CD4-positive, alpha-beta T cell treated with Interleukin-6 for 4 hours (primary cell): ENCODE results near the gene SCRN1.

Experiments
- DNase-seq: peaks from one replicate; pipeline ENCODE4 v3.0.0-alpha.2; 2020; ENCODE audit warnings: mixed read lengths

Gene SCRN1, protein sequence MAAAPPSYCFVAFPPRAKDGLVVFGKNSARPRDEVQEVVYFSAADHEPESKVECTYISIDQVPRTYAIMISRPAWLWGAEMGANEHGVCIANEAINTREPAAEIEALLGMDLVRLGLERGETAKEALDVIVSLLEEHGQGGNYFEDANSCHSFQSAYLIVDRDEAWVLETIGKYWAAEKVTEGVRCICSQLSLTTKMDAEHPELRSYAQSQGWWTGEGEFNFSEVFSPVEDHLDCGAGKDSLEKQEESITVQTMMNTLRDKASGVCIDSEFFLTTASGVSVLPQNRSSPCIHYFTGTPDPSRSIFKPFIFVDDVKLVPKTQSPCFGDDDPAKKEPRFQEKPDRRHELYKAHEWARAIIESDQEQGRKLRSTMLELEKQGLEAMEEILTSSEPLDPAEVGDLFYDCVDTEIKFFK

DNA sequence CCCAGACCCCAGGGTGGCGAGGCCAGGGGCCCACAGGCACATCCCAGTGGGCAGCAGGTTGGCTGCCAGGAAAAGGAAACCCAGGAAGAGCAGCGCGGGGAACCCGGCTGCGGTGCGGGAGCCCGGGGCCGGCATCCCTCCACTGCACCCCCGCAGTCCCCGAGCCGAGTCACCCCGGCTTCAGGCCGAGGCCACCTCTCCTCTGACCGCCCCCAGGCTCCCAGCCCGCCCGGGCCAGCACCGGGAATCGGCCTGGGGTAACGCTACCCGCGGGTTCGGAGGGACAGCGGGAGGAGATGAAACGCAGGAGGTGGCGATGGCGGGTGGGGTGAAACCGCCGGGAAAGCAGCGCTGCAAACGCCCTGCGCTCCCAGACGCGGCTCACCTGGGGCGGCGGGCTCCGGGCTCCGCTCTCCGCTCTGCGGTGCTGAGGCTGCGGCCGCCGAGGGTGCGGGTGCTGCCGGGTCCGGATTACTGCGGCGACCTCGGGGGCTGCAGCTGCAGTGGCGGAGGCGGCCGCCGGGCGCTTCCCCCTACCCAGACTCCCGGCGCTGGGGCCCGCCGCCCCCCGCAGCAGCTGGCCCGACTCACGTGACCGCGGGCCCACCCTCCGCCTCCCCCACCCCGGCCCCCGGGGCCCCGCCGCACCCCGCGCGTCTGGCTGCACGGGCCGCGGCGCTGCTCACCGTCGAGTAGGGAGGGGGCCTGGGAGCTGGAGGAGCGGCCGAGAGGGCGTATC, at the start of gene SCRN1:
Gene SCRN1, minus strand, starts transcription at position 545 of the 739 bp plus-strand sequence. CDS start 20,734 bp downstream, outside the sequence.
- DNase-seq, result peak; percentile 20

DNA sequence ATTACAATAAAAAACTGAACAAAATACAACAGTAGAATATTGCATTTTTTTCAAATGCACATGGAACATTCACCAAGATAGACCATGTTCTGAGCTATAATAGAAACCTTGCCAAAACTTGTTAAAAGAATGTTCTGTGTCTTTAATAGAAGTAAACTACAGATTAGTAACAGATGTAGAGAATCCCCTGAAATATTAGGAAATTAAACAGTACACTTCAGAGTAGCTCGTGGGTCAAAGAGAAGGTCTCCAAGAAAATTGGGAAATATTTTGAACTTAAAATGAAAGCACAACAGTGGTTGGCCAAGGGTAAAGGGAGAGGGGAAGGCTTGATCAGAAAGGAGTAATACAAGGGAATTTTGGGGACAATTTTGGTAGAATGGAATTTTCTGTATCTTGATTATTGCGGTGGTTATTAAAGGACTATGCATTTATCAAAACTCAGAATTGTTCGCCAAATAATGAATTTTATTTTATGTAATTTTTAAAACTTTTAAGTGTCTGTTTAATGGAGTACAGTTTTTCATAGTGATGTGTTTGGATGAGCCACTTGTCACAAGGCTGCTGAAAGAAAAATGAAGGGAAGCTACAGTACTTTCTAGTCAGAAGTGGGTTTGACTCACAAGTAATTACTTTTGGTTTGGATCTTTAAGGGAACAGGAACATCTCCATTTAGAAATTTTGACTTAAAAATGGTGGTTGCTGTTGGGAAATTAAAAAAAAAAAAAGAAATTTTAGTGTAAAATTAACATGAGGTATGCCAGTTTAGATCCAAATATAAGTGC, 48.8 kb upstream of the SCRN1 start:
- no peak for DNase-seq

DNA sequence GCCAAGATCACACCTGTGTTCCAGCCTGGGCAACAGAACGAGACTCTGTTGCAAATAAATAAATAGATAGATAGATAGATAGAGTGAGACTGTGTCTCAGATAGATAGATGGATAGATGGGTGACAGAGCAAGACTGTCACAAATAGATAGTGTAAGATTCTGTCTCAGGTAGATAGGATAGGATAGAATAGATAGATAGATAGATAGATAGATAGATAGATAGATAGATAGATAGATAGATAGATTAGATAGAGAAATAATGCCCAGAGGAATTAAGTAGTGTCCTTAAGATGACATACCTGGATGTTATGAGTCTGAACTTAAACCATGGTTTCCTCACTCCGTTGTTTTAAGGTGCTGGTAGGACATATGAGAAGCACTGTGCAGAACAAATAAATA, 46.6 kb upstream of the SCRN1 start:
- no peak for DNase-seq

DNA sequence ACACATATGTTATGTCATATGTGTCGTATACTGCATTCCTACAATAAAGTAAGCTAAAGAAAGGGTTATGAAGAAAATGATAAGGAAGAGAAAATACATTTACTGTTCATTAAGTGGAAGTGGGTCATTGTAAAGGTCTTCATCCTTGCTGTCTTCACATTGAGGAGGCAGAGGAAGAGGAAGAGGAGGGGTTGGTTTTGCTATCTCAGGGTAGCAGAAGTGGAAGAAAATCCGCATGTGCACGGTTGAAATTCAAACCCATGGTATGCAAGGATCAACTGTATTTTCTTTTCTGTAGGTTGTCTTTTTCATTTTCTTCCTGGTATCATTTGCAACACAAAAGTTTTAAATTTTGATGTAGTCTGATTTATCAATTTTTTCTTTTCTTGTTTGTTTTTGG, 44.9 kb upstream of the SCRN1 start:
- no peak for DNase-seq

DNA sequence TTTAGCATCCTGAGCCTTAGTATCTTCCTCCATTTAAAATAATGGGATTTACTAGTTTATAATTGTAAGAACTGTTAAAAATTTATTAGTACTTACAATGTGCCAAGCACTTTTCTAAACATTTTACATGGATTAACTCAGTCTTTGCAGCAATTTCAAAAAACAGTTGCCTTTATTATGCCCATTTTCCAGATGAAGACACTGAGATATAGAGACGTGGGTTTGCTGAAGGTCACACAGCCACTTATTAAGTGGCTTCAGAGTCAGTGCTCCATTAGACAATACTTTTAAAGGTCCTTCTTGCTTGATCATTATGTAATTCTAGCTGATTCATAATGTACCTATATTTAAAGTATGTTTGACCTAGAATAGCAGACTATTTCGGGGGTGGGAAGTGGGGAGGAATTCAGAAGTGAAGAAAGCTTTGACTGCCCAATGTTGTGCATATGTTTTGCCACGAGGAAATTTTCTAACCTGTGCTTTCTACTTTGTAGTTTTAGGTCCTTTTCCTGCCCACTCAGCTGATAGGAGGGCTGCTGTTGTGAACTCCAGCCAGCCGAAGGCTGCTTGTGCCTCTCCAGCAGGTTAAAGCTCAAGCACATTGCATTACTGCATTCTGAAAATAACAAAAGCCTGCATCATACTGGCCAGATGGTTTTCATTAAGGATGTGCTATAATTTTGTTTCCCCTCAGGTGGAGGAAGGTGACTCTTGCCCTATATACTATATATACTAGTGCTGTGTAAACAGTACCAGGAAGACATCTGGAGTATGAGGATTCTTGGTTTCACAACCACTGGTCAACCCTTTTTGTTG, 42.9 kb upstream of the SCRN1 start:
- no peak for DNase-seq

DNA sequence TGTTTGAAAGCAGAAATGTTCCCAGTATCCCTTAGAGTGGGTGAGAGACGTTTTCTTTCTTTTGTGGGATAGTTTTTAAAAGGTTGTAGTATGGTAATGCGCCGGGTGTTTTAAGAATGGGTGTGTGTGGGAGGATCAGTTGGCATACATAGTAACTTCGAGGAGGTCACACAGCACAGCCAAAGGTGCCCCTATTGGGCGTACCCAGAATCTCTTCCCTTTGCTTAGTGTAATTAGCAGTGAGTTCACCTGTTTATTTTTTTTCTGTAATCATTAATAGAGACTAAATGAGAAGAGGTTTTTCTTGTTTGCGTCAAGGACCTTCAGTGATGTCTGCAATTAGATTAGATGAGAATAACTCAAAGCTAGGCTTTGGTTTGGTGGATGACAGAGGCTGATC, 40.1 kb upstream of the SCRN1 start:
- peak; percentile 28 for DNase-seq

DNA sequence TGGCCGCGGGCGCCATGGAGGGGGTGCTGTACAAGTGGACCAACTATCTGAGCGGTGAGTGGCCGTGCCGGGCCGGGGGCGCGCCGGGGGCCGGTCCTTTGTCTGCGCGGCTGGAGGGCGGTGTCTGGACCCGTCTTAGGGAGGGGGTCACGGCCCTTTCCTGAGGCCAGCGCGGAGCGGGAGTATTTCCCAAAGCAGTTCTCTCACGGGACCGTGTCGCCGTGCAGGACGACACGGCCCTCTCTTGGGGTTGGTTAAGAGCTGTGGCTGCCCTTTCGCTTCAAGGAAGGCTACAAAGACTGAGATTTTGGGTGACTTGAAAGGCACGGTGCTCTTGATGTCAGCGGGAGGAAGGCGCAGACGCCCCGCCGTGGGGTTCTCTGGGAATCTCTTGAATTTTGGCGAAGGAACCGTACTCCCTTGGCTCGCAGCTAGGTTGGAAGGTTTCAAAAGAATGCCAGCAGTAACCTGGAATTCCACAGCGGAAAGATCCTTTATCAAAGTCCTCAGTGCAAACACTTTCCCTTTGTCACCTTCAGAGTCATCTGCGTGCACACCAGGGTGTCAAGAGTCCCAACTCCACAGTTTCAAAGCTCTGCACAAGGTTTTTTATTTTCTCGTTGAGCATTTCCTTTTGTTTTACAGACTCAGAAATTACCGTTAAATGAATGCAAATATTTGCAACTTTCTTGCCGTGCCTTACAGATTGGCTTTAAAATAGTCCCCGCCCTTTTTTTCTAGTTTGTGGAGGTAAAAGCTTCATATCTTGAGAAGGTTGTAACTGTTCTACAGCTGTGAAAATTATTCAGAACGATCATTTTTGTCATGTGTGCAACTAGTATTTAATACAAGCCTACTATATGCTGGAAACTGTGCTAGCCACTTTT, 39.4 kb upstream of the SCRN1 start:
- peak; percentile 33 for DNase-seq

DNA sequence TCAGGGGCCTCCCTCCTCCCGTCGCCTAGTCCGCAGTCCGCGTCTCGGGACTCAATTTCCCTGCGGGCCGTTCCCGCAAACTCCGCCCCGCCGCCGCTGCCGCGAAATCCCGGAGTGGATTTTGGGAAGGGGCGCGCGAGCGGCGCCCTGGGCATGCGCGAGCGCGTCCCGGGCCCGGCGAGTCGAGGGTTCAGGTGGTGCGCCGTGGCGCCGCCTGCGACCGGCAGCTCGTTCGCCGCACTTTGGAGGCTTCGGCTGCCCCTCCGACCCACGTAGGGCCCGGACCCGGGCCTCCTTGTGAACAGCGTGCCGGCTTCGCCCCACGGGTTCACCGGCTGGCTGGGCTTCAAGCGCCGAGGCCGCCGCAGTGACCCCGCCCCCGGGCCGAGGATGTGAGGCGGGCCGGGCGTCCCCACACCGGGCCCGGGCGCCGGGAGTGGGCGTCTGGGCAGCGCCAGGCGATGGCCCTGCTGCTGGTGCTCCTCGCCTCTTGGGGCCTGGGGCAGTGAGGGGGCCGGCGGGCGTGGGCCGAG, 38.7 kb upstream of the SCRN1 start, which contains the start of gene PLEKHA8:
Gene PLEKHA8, plus strand, starts transcription at position 197 of the 533 bp plus-strand sequence. CDS start 351 bp downstream, outside the sequence.
- DNase-seq, result peak; percentile 88

DNA sequence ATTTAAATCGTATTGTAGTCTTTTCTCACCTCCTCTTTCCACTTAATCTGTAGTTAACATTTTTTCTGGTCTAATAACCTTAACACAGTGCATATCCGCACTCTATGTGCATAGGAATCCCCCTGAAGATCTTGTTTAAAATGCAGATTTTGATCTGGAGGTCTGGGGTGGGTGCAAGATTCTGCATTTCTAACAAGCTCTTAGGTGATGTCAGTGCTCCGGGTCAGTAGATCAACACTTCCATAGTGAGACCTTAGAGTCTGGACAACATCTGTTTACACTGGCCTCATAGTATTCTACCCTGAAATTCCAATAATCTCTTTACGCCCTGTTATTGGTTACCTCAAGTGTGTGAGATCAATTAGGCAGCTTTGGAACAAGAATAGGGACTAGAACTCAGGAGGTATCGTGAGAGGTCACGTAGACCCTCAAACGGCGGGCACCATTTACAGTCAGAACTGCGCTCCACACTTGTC, 38.2 kb upstream of the SCRN1 start:
- DNase-seq, result no peak

DNA sequence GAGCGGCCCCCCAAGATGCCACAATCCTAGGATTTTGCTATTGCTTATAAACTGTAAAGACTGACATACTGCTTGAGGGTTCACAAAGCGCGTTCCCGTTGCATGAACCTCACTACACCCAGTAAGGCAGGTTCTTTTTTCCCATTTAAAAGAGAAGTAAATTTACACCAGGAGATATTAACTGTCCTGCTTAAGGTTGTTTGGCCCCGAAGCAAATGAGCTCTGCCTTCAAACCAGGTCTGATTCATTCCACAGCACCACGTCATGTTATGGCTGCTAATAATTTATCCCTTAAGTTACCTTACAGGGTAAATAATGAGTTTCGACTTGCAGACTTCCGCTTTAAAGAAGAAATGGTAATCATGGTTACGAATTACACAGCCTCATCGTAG, 37.5 kb upstream of the SCRN1 start:
- peak; percentile 49 for DNase-seq

DNA sequence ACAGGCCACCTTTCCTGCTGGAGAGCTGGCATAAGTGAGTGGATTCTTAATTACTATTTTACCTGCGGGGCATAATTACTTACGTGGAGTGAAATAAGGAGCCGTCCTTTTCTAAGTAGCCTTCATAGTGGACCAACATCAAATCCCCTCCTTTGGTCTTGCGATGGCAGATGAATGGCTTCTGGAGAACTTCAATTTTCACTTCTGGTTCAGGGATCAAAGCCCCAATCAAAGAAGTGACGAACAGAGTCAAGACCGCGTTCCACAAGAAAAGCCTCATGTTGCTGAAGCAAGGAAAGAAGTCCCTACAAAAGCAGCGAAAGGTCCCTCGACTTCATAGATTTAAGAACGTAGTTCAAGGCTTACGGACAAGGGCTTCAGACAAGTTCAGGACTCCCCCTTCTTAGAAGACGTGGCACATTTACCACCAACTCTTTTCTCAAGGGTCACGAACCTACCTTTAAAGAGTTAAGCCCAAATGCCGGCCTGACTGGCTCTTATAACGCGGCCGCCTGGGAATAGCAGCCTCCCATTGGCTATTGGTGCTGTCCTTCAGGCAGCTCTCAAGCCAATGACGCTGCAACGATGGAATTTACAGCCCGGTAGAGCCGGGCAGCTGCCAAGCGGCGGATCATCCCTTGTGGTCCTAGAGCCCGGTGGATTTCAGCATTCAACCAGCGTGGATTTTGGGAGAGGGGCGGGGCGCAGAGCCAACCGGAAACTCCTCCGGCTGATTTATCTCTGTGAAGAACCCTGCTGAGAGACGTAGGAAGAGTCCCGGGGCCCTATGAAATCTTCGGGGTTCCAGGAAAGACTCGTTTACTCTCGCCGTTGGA, 36.8 kb upstream of the SCRN1 start, which contains the start of gene FKBP14:
Gene FKBP14, minus strand, starts transcription at position 474 of the 836 bp plus-strand sequence. Its CDS starts 194 bp downstream, at position 280.
- peak; percentile 92 for DNase-seq

DNA sequence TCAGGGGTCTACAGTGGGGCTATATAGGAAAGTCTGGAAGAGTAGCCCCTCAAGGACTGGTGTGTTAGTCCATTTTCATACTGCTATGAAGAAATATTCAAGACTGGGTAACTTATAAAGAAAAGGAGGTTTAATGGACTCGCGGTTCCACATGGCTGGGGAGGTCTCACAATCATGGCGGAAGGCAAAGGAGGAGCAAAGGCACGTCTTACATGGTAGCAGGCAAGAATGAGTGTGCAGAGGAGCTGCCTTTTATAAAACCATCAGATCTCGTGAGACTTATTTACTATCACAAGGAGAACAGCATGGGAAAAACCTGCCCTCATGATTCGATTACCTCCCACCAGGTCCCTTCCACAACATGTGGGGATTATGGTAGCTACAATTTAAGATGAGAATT, 33.9 kb upstream of the SCRN1 start:
- no peak for DNase-seq

DNA sequence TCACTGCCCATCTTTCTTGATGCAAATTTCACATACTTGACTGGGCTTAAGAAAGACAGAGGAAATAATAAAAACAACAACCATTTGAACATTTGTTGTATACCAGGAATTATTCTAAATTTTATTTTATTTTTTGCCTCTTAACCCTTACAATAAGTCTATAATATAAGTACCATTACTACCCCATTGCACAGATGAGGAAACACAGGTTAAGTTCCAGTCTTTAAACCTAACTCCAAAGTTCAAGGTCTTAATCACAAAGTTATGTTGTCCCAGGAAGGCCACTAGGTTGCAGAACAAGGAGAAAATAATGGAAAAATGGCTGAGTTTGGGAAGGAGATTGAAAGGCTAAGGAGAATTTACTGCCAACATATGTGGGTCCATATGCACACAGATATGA, 33.4 kb upstream of the SCRN1 start:
- no peak for DNase-seq

DNA sequence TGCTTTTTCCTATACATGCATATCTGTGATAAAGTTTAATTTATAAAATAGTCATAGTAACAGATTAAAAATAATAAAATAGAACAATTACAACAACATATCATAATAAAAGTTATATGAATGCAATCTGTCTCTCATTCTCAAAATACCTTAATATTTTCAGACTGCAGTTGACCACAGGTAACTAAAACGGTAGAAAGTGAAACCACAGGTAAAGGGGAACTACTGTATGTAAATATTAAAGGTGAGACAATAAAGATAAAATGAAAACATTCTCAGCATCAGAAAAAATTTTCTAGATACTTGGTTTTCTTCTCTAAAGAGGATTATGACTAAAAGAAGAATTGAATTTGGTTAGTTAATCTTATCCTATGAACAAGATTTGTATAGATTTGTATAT, 30.9 kb upstream of the SCRN1 start:
- no peak for DNase-seq

DNA sequence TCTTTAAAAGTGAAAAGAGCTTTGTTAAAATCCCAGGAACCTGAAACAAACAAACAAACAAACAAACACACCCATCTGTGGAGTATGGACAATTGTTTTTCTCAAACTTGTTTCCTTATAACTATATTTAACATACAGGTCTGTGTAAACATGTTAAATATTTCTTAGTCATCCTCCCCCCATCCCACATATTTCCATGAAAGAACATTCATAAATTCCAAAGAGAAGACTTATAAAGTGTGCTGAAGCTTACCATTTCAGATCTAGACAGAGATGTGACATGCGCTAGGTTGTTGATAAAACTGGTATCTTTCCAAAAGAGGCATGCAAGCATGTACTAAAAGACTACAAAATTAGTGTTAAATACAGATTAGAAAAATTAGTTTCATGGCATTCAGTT, 30.4 kb upstream of the SCRN1 start:
- no peak for DNase-seq

DNA sequence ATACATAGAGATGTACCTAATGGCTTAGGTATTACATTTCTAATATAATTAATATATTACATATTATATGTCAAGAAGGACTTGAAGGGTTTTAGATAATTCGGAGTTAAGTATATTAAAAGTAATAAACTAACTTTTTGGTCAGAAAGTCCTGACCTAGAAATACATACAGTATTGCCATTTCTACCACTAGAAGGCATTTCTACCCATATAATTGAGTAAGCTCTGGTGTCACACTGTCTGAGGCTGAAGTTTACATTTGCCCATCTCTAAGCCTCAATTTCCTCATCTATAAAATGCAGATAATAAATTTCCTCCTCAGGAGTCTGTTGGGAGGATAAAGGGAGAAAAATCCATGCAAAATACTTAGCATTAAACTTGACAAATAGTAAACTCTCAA, 29.8 kb upstream of the SCRN1 start:
- no peak for DNase-seq

DNA sequence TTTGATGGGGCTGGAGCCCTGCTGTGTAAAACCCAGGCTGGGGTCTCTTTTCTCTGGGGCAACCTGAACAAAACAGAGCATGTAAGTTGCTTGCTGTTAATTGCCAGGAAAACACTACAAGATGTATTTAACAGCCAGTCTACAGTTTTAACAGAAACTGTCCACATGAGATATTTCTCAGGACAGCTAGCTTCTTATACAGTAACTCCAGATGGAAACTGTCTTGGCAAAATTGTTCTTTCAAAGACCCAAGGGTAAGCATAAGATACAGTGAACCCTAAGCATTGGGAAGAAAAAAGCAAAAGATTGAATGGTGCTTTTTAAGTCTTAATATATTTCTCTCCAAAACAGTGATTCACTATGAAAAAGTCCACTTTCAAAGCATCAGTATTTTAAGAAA, 28.9 kb upstream of the SCRN1 start:
- no peak for DNase-seq

DNA sequence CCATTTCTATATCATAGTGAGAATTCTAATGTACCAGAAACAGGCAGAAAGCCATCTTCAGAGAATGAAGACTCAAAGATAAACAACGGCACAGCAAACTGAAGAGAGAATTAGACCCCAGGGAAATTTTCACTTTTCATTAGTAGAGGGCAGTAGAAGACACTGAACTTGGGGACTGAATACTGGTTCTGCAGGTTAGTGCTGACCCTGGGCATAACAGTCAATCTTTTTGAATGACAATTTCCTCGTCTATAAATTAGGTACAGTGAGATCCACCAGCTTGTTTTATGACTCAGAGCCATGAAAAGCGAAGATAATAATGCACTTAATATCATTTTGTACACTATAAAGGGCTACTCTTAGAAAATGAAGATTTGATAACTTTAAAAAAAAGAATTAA, 23.2 kb upstream of the SCRN1 start:
- no peak for DNase-seq

DNA sequence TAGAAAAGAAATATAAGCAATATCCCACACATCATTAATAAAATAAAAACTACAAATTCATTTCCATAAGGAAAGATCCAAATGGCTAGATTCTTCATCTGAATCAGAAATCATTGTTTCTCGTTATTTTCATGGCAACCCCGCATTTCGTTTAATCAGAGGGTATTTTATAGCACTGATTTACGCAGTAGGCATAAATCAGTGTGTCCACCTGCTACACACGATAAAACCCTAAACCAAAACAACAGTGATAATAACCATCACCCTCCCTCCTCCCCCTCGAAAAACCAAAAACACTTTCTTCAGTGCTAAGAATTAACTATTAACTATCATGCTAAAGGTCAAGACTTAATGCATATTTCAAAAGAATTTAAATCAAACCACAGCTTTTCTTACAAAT, 20.4 kb upstream of the SCRN1 start:
- DNase-seq, result no peak

DNA sequence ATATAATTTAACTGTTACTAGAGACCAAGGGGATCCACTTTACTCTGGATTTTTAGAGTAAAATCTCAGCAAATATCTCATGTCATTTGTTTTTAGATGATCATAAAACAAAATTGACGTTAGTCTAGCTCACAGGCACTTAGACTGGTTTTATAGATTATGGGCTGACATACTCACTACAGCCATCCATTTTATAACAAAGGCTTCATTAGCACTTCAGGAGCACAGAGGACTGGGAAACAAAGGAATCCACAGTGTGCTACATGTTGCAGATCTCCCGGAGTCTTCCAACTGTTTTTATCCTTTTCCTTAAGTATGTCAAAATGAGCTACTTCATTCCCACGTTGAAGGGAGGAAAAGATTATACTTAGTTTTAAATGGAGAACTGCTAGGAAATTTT, 15.9 kb upstream of the SCRN1 start:
- no peak for DNase-seq
